ENCODE measurements around the gene EXOSC2.

The EXOSC2 gene

GRCh38 chr9:130745829-130746228 lies 52.2 kb downstream of the EXOSC2 start:
- Histone ChIP-seq H3K27me3 (ENCODE audit: control insufficient read depth in 1 of 2, insufficient read depth in 2 of 2, low read length in 2 of 2) (no peaks in the 10 kb centered on the region), H3K27ac (ENCODE audit: low read depth, low read length) (no peak overlapping the region), H3K36me3 (ENCODE audit: control insufficient read depth in 1 of 2, insufficient read depth in 2 of 2, low read length in 2 of 2) (no peaks in the 10 kb centered on the region), H3K4me3 (ENCODE audit: low read depth in 1 of 2, low read length in 2 of 2) (no peak overlapping the region), H3K9ac (ENCODE audit: low read depth in 1 of 2, low read length in 2 of 2) (no peak overlapping the region), H3K4me1 (ENCODE audit: control insufficient read depth in 1 of 2, insufficient read depth in 2 of 2, low read length in 2 of 2) (no peaks in the 10 kb centered on the region), H3K9me3 (ENCODE audit: control insufficient read depth in 1 of 2, low read length in 2 of 2) (no peaks in the 10 kb centered on the region)

GRCh38 chr9:130746434-130747212 lies 53.0 kb downstream of the EXOSC2 start:
- no peaks in the 10 kb centered on the region for H3K27me3 ChIP-seq (ENCODE audit: control insufficient read depth in 1 of 2, insufficient read depth in 2 of 2, low read length in 2 of 2)
- no peak overlapping the region for H3K27ac ChIP-seq (ENCODE audit: low read depth, low read length)
- H3K4me1 ChIP-seq (ENCODE audit: control insufficient read depth in 1 of 2, insufficient read depth in 2 of 2, low read length in 2 of 2): no peaks in the 10 kb centered on the region
- H3K9me3 ChIP-seq (ENCODE audit: control insufficient read depth in 1 of 2, low read length in 2 of 2): no peaks in the 10 kb centered on the region
- H3K36me3 ChIP-seq (ENCODE audit: control insufficient read depth in 1 of 2, insufficient read depth in 2 of 2, low read length in 2 of 2): no peaks in the 10 kb centered on the region
- no peak overlapping the region for H3K9ac ChIP-seq (ENCODE audit: low read depth in 1 of 2, low read length in 2 of 2)
- no peak overlapping the region for H3K4me3 ChIP-seq (ENCODE audit: low read depth in 1 of 2, low read length in 2 of 2)

- Histone ChIP-seq H3K36me3 (ENCODE audit: control insufficient read depth in 1 of 2, insufficient read depth in 2 of 2, low read length in 2 of 2) (no peaks in the 10 kb centered on the region), H3K4me1 (ENCODE audit: control insufficient read depth in 1 of 2, insufficient read depth in 2 of 2, low read length in 2 of 2) (no peaks in the 10 kb centered on the region), H3K4me3 (ENCODE audit: low read depth in 1 of 2, low read length in 2 of 2) (no peak overlapping the region), H3K27ac (ENCODE audit: low read depth, low read length) (no peak overlapping the region), H3K9ac (ENCODE audit: low read depth in 1 of 2, low read length in 2 of 2) (no peak overlapping the region), H3K27me3 (ENCODE audit: control insufficient read depth in 1 of 2, insufficient read depth in 2 of 2, low read length in 2 of 2) (no peaks in the 10 kb centered on the region), H3K9me3 (ENCODE audit: control insufficient read depth in 1 of 2, low read length in 2 of 2) (no peaks in the 10 kb centered on the region)
These were observed 58.2 kb downstream of the EXOSC2 start for GRCh38 chr9:130751631-130752355.
